Measurements from ENCODE around the gene ASB16. TPM values are rescaled to one million over a fixed set of nuclear protein-coding genes. Genes with fewer than 3 reads are reported as not detected.

The ASB16 gene
- total RNA-seq, 4 donors from 2014 or later, result not detected

DNA sequence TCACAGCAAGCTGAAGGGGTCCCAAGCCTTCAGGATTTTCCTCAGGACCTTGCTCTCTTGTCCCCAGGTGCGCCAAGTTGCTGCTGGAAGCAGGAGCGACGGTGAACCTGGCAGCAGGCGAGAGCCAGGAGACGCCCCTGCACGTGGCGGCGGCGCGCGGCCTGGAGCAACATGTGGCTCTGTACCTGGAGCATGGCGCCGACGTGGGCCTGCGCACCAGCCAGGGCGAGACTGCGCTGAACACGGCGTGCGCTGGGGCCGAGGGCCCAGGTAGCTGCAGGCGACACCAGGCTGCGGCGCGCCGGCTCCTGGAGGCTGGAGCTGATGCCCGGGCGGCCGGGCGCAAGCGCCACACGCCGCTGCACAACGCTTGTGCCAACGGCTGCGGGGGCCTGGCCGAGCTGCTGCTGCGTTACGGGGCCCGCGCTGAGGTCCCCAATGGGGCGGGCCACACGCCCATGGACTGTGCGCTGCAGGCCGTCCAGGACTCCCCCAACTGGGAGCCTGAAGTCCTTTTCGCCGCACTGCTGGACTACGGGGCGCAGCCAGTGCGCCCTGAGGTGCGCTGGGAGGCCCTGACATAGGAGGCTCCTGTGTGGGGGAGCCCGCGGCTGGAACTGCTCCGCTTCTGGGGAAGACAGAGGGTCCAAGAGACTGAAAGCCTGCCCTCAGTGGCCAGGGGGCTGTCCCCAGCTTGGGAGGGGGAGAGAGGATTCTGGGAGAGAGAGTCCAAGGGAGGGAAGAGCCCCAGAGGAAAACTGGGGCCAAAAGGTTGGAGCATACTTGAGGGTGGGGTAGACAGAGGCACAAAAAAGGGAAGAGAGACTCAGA, 6.4 kb downstream of the ASB16 start:
- TF ChIP-seq, protein P1, sequence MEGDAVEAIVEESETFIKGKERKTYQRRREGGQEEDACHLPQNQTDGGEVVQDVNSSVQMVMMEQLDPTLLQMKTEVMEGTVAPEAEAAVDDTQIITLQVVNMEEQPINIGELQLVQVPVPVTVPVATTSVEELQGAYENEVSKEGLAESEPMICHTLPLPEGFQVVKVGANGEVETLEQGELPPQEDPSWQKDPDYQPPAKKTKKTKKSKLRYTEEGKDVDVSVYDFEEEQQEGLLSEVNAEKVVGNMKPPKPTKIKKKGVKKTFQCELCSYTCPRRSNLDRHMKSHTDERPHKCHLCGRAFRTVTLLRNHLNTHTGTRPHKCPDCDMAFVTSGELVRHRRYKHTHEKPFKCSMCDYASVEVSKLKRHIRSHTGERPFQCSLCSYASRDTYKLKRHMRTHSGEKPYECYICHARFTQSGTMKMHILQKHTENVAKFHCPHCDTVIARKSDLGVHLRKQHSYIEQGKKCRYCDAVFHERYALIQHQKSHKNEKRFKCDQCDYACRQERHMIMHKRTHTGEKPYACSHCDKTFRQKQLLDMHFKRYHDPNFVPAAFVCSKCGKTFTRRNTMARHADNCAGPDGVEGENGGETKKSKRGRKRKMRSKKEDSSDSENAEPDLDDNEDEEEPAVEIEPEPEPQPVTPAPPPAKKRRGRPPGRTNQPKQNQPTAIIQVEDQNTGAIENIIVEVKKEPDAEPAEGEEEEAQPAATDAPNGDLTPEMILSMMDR (IDR thresholded peaks at IDR 0.05; ENCODE audit: low read depth), result no peak

DNA sequence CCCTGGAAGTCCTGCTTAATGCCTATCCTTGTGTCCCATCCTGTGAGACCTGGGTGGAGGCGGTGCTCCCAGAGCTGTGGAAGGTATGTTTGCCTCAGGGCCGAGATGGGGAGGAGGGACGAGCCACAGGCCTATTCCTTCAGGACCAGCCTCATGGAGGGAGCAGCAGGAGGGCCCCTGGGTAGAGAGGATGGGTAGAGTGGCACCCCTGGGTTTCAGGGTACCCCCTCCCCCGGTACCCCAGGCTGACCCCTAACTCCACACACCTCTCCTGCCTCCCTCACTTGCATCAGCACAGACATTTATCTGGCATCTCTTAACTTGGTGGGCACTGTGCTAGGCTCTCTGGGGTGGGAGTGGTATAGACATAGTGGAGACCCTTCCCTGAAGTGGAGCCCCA, 7.1 kb downstream of the ASB16 start:
- TF ChIP-seq, protein P1 (IDR thresholded peaks at IDR 0.05; ENCODE audit: low read depth), result no peak

DNA sequence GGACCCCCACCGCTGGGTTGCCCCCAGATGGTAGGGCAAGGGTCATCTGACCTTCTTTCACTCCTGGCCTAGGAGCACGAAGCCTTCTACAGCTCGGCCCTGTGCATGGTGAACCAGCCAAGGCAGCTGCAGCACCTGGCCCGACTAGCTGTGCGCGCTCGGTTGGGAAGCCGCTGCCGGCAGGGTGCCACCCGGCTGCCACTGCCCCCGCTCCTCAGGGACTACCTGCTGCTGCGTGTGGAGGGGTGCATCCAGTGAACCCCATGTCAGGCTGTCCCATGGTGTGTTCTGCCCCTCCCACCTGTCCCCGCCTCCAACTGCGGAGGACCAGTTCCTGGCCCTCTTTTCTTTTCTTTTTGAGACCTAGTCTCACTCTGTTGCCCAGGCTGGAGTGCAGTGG, 7.6 kb downstream of the ASB16 start:
- TF ChIP-seq, protein P1 (IDR thresholded peaks at IDR 0.05; ENCODE audit: low read depth), result no peak

DNA sequence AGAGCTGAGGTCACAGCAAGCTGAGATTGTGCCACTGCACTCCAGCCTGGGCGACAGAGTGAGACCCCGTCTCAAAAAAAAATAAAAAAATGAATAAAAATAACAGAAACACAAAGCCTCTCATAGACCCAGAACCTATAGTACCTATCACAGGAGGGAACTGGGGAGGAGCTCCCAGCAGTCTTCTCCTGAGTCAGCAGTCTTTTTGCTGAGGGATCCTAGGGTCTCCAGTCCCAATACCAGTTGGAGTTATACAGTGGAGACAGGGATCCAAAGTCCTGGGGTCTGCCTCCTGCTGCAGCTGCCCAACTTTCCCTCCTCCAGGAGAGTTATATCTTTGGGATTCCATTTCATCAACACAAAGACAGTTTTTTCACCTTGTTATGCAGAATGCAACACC, 12.5 kb downstream of the ASB16 start:
- TF ChIP-seq, protein P1 (IDR thresholded peaks at IDR 0.05; ENCODE audit: low read depth), result no peak

DNA sequence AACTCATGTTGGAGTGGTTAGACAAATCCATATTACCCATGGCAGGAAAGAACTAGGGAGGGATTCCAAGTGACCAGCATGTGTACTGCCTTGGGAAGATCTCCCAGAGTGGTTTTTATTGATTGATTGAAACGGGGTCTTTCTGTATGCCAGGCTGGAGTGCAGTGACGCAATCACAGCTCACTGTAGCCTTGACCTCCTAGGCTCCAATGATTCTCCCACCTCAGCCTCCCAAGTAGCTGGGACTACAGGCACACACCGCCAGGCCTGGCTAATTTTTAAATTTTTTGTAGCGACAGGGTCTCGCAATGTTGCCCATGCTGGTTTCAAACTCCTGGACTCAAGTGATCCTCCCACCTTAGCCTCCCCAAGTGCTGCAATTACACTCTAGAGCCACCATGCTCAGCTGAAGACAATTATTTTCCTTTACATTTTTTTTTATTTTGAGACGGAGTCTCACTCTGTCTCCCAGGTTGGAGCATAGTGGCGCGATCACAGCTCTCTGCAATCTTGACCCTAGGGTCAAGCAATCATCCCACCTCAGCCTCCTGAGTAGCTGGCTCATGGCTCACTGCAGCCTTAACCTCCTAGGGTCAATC, 13.8 kb downstream of the ASB16 start:
- TF ChIP-seq, protein P1 (IDR thresholded peaks at IDR 0.05; ENCODE audit: low read depth), result no peak

DNA sequence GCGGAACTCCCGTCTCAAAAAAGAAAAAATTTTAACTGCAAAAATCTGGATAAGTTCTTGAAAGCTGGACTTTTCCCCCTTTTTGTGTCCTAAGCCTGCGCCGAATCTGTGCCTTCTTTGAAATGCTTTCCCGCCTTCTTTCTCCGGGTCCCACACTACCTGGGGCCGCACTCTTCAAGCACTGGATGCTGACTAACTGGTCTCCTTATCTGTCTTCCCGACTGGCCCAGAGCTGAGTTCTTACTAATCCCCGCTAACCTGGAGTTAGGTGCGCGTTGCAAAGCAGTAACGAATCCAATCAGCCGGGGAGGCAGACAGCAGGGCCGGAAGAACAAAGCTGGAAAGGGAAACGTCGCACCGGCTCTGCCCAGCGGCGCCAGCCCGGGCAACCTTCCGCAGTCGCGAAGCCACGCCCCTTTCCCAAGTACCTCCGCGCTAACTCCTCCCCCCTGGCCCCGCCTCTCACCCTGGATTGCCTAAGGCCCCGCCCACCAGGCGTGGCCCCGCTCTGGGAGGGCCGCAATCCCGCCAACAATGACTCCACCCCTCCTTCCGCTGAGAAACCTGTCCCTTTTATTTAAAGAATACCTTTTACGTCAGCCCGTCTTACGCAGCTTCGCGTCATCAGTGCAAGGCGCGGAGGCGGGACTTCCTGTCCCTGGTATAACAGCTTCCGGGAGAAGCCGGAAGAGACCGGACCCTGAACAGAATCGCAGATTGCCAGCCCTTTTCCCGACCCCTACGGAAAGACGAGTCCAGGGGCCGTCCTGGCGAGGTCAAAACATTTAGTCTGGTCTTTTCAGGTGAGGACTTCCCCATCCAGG, 16.0 kb downstream of the ASB16 start, which contains the start of gene TMUB2:
Gene TMUB2 (plus strand): TSS at position 666 of the 824 bp plus-strand sequence. CDS start 737 bp downstream, outside the sequence.
- TF ChIP-seq, protein P1 (IDR thresholded peaks at IDR 0.05; ENCODE audit: low read depth), result no peak
